ENCODE results near the gene KEAP1.

KEAP1 gene

GRCh38 chr19:10521461-10522171 lies 18.5 kb upstream of the KEAP1 start:
- DNase-seq = no peak

GRCh38 chr19:10520652-10521318 lies 17.6 kb upstream of the KEAP1 start:
- DNase-seq = no peak

- no peak for DNase-seq
Observed at GRCh38 chr19:10519421-10519820, 16.3 kb upstream of the KEAP1 start.

- no peak for DNase-seq
Observed at GRCh38 chr19:10518444-10519361, 15.5 kb upstream of the KEAP1 start.

GRCh38 chr19:10517760-10518443 lies 14.7 kb upstream of the KEAP1 start:
- DNase-seq = no peak

GRCh38 chr19:10517361-10517759 lies 14.2 kb upstream of the KEAP1 start, which contains the start of gene S1PR5:
TSS of gene S1PR5 (minus strand) at chr19:10517447. CDS start at chr19:10515011, 2,436 bp downstream.
- DNase-seq = no peak

- DNase-seq = no peak
Observed at GRCh38 chr19:10516671-10517286, 13.6 kb upstream of the KEAP1 start.

- peak in 1 of 2 experiments; percentile 6 for DNase-seq
Observed at GRCh38 chr19:10516064-10516385, 12.9 kb upstream of the KEAP1 start.

GRCh38 chr19:10514211-10515145 lies 11.3 kb upstream of the KEAP1 start:
- peak; percentile 16 to 37 for DNase-seq

- no peak for DNase-seq
Observed at GRCh38 chr19:10513223-10513622, 10.1 kb upstream of the KEAP1 start.

- peak; percentile 37 to 57 for DNase-seq
Observed at GRCh38 chr19:10510301-10510802, 7.2 kb upstream of the KEAP1 start.

- no peak for DNase-seq
Observed at GRCh38 chr19:10508707-10509106, 5.6 kb upstream of the KEAP1 start.

- DNase-seq = no peak
Observed at GRCh38 chr19:10508036-10508435, 4.9 kb upstream of the KEAP1 start.

- peak; percentile 74 to 82 for DNase-seq
Observed at GRCh38 chr19:10505583-10506229, 2.5 kb upstream of the KEAP1 start.

GRCh38 chr19:10502524-10503001 lies 593 bp downstream of the KEAP1 start:
- DNase-seq = peak; percentile 86 to 89

GRCh38 chr19:10501971-10502523 lies 1.1 kb downstream of the KEAP1 start:
- DNase-seq = peak in 1 of 2 experiments; percentile 54

- DNase-seq = no peak
Observed at GRCh38 chr19:10500247-10500592, 2.9 kb downstream of the KEAP1 start.

- DNase-seq = no peak
Observed at GRCh38 chr19:10499550-10500246, 3.5 kb downstream of the KEAP1 start.

GRCh38 chr19:10497371-10497770 lies 5.8 kb downstream of the KEAP1 start:
- DNase-seq = no peak

All from stimulated activated CD4-positive, alpha-beta T cell treated with anti-CD3 and anti-CD28 coated beads, Interleukin-4, amount 100 ng/mL, for 4 hours (primary cell).